ENCODE results near the gene THRAP3.

DNA sequence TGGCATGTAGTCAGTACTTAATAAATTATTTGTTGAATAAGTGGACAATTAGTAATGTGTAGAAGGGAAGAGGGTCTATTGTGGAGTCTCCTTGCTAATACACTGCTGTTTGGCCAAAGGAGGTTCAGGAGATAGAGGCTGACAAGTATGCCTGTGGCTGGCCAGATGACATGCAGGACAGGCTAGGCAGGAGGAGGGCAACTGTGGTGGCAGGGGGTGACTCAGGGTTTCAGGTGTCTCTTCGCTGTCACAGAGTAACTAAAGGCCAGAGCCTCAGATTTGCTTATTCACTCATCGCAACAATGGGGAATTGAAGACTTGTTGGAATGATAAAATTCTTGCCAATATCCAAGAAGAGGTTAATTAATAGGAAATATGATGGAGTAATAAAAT, 33.1 kb downstream of the THRAP3 start:
- TF ChIP-seq CTCF (IDR thresholded peaks at IDR 0.05) (no peak), ZFX (IDR thresholded peaks at IDR 0.05; ENCODE audit: borderline replicate concordance) (no peak)

Measured in 22Rv1 (cell line).